ENCODE results near the gene PRTFDC1. TPM values are rescaled to one million over a fixed set of nuclear protein-coding genes. Genes with fewer than 3 reads are reported as not detected.

The PRTFDC1 gene
- total RNA-seq, 1 donor from 2014 or later = 0.29 TPM

- no peak for DNase-seq (ENCODE audit: low read depth)
Observed at GRCh38 chr10:24804956-24805355, 147.4 kb downstream of the PRTFDC1 start.

GRCh38 chr10:24804392-24804791 is 148.0 kb downstream of the PRTFDC1 start:
- DNase-seq (ENCODE audit: low read depth) = no peak

GRCh38 chr10:24802378-24802777 is 150.0 kb downstream of the PRTFDC1 start:
- DNase-seq (ENCODE audit: low read depth) = no peak

- DNase-seq (ENCODE audit: low read depth) = no peak
Observed at GRCh38 chr10:24800861-24801260, 151.5 kb downstream of the PRTFDC1 start.

Other genes with a start within 250 kb of the PRTFDC1 start
- gene ARHGAP21, start 228.7 kb downstream of the PRTFDC1 start, total RNA-seq = 35.6 and 50.0 TPM in 2 replicates
- gene ENKUR, start 63.6 kb upstream of the PRTFDC1 start, total RNA-seq = not detected in 2 replicates
- 5.4 TPM in 2 replicates for gene THNSL1, start 64.0 kb upstream of the PRTFDC1 start, total RNA-seq
- gene GPR158, start 222.4 kb upstream of the PRTFDC1 start, total RNA-seq = 1.8 and 2.2 TPM in 2 replicates

All from myocyte (in vitro differentiated cells).